NCI-H187 treated with DMSO at 0.1 percent for 48 hours (cell line): Measurements from ENCODE around the gene EHD1.

ENCODE experiments used
- DNase-seq: peaks from one replicate; lab custom pipeline; 2025; lab: John Stamatoyannopoulos, UW

The EHD1 gene

DNA sequence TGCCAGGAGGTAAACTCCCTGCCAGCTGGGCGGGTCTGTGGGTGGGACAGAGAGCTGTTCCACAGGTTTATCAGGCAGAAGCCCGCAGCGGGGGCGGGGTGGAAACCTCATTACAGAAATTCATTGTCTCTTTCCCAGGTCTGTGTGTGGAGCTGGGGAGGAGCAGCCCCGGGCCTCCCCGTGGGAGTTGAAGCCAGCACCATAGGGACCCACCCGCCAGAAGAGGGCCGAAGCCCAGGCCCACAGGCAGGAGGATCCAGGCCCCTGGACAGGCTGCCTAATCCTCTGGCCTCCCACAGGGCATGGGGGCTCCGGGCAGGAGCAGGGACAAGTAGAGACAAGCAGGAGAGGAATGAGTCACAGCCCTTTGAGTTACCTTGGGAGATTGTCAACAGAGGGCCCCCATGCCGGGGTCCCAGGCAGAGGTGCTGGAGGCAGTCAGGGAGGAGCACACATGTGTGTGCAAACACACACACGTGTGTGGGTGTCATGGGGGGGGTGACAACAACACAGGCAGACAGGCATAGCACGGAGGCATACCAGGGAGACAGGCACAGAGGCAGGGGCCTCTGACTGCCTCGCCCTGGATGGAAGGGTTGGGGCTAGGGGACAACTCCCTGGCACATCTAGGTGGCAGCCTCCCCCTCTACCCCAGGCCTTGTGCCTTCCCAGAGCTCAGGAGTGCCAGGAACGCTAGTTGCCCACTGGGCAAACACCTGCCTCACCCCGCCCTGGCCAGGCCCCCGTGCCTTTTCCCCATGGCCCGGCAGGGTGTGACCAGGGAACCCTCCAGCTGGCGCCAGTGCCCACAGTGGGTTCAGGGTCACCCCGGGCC lies 35.4 kb downstream of the EHD1 start:
- no peak for DNase-seq

DNA sequence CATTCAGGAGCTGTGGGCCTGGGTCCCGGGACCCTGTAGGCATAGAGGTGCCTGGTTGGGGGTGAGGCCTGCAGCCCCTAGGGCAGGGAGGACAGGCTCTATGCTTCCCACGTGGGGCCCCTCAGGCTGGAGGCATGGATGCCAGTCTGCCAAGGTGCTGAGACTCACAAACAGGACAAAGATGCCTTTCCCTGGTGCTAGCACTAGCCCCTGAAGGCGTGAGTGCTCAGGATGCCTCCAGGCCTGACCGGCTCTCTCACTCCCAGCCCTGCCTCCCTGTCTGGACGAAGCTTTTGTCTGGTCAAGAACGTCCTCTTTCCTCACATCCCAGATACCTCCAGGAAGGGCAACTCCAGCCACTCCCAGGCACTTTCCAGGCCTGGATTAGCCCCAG lies 36.1 kb downstream of the EHD1 start:
- no peak for DNase-seq

DNA sequence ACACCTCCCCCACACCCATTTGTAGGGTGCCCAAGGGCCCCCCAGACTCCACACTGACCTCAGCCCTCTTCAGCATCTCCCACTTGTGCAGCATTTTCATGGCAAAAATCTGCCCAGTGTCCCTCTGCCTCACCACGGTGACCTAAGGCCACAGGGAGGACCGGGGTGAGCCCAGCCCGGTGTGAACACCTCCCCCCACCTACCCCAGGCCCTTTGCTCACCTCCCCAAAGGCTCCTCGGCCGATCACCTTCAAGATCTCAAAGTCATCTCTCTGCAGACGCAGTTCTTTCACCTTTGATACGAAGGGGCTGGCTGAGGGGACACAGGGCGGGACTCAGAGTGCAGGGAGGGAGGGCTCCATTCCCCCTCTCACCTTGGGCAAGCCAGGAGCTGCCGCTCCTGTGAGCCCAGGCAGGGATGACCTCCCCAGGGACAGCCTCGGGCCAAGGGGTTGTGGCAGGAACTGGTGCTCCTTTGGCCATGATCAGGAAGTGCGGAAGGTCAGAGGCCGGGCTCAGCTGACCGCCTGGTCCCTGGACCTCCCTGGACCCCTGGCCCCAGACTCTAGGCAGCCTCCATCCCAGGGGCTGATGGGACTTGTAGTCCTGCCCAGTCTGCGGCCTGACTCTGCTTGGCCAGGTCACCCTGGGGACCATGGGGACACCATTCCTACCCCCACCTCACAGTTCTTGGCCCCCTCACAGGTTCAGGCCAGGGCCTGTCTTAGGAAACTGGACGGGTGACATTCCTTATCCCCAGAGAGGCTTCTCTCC lies 36.6 kb downstream of the EHD1 start:
- DNase-seq, result no peak

DNA sequence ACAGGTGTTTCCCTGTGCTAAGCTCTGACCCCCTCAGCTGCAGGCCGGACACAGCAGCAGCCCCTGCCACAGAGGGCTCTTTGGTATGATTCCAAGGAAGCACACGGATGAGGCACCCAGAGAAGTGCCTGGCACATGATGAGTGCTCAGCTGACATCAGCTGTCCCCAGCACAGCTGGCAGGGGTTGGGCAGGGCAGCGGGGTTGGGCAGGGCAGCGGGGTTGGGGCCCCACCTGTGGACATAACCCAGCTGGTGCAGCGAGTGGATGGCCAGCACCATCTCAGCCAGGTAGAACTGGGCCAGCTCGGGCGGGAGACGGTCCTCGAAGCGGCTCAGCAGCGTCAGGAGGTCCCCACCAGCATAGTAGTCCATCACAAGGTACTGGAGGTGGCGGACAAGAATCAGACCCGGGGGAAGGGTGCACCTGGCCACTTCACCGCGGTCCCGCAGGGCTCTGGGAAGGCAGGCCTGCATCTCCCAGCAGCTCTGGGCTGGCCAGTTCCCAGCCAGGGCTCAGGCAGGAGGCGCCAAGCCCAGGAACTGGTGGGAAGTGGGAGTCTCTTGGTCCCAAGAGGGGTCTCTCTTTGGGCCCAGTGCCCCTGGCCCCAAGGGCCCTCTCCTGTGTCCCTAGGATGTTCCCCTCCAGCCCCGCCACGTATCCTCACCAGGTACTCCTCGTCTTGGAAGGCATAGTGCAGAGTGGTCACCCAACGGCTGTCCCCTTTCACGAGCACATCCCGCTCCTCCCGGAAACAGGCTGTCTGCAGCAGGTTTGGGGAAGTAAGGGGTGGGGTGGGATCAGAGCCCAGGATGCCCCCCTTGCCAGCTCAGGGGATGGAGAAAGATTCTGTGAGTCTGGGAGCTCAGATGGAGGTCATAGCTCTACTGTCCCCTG lies 38.3 kb downstream of the EHD1 start:
- no peak for DNase-seq

DNA sequence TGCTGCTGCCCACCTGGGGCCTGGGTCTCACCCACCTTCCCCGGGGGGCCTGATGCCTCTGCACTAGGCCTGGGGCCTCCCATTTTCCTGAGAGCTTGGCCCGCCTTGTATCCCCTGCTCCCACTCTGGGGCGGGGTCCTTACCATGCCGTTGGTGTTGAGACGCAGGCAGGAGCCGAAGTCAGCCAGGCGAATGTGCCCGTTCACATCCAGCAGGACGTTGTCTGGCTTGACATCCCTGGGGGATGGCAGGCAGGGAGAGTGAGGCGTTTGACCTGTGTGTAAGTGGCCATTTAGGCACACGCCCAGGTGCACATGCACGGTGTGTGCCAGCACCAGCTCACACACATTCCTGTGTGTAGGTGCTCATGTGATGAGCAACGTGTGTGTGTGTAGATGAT lies 39.1 kb downstream of the EHD1 start:
- no peak for DNase-seq

DNA sequence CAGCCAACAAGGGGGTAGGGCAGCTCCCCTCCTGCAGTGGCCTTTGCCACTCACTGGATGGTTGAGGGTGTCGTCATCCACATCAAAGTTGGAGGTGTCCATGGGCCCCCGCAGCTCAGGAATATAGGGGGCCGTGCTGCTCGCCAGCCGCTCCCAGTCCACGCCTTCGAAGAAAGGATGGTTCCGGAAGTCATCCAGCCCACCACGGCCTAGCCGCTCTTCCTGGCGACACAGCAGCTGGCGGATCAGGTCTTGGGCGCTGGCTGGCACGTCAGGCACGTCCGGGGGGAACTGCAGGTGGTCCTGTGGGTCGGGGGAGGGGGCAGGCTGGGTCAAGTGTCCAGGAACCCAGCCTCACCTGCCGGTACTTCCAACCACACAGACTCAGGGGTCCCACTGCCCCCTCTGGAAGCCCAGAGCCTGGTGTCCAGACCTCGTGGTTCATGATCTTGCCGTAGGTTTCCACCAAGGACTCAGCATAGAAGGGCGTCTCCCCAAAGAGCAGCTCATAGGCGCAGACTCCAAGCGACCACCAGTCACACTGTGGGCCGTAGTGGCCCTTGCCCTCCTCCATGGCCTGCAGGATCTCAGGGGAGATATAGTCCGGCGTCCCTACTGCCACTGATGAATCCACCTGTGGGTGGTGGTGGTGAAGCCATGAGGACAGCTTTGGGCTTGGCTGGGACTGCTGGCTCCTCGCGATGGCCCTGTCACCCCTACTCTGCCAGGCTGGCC lies 39.7 kb downstream of the EHD1 start:
- DNase-seq, result no peak

DNA sequence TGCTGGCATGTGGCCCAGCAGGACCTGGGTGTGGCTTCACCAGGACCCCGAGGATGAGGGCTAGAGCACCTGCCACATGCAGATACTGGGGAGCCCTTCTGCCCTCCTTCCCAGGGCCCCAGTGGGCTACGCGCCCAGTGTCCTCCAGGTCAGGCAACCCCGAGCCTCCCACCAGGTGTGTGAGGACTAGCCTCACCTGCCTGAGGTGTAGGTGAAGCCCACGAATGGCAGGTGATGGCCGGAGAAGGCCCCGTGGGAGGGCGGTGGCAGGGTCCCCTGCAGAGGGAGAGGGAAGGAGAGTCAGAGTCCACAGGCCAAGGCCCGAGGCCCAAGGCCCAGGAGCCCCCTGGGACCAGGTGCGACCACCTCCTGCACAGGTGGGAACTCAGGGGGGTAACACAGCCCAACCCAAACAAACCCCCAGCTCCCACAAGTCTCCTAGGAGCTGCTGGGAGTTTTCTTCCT lies 40.5 kb downstream of the EHD1 start:
- no peak for DNase-seq

DNA sequence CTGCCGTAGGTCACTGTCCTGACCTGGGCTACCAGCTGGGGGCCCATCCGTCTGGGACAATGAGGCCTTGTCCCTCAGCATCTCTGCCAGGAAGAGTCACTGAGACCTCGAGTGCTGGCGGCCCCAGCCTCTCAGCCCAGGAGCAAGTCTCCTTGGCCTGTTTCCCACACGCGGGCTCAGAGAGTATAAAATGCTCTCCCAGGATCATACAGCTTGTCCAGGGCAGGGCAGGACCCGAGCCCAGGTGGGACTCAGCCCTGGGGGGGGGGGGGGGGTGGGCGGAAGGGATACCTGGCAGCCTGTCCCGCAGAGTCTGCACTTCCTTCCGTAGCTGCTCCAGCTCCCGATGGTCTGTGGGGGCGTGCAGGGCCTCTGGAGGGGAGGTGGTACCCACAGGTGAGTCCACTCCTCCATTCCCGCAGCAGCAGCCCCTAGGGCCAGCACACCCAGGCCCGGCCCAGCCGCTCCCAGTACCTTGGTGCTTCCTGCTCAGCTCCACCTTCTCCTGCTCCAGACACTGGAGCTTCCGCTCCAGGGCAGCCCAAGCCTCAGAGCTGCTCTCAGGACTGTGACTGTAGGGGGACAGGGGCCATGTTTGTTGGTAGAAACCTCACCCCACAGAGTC lies 41.9 kb downstream of the EHD1 start:
- no peak for DNase-seq

DNA sequence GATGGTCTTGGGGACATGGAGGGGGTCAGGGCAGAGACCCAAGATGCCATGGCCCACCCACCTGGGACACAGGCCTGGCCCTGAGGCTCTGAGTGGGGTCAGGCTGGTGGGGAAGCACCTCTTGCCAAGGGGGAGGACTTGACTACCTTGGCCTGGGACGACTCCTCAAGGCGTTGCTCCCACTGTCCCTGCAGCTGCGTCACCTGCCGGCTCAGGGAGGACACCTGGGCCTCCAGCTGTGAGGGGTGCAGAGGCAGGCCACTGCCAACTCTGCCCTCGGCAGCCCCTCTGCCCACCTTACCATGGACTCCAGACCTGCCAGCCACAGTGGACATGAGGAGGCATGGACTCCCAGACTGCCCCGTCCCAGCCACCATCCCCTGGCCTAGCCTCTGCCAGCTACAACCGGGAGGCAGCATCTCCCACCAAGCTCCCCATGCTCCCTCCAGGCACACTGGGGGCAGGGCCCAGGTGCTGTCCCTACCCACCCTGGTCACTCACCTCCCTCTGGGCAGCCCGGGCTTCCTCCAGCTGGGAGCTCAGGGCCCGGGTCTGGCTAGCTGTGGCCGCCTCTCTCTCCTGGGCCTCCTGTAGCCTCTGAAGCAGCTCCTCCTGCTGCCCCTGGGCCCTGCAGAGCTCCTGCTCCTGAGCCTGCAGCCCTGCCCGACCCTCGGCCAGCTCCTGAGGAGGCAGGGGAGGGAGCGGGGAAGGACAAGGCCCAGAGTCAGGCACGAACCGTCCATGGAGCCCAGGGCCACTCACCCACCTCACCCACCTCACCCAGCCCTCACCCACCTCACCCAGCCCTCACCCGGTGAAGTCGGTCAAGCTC lies 42.6 kb downstream of the EHD1 start:
- DNase-seq, result no peak

DNA sequence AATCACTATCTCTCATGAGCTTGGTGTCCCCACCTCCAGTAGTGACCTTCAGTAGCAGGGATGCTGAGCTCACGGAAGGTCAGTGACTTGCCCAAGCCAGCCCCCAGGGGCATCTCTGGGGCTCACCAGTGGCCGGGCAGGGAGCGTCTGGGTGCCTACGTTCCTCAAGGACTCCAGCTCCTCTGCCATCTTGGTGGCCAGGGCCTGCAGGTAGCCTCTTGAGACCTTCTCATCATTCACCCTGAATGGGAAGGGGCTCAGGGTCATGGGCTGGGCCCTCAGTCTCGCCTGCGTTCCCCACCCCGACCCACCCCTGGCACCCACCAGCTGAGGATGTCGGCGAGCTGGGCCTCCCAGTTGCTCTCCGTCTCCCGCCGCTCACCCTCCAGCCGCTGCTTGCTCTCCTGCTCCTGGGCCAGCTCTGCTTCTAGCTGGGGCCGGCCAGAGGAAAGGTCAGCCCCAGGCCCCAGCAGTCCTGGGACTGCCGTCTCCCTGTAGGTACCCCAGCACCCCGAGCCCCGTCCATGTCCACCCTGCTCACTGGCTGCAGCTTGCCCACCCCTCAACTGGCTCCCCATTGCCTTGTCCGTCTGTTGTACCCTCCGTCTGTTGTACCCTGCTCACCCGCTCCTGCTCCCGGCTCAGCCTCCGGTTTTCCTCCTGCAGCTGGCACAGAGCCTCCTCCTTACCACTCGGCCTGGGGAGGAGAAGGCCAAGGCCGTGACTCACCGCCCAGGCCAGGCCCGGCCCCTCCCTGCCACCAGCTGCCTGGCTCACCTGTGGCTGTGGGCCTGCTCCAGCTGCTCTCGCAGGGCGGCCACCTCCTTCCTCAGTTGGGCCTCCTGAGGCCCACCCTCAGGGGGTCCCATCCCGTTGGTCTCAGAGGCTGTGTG lies 43.5 kb downstream of the EHD1 start:
- no peak for DNase-seq

DNA sequence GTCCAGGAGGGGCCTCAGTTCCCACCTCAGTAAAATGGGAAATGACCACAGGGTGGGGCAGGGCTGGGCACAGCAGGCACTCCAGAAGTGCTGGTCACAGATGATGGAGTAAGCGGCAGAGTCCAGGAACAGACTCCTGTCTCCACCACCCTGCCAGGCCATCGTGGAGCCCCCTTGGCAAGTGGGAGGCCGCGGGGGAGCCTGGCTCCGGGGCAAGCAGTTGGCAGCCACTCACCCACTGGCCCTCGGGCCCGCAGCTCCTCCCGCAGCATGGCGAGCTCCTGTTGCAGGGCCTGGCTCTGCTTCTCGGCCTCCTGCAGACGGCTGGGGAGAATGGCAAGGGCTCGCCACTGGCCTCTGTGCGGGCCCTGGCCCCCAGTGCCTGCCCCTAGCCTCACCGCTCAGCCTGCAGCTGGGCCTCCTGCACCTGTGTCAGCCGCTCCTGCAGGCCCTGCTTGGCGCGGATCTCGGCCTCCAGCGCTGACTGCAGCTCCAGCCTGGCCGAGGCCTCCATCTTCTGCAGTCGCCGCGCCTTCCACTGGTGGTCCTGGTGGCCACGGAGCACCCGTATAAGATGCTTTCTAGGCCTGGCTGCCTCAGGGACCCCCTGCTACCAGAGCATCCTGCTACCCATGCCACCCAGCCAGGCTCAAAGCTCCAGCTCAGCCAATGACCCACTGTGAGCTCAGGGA lies 44.2 kb downstream of the EHD1 start:
- DNase-seq, result no peak

DNA sequence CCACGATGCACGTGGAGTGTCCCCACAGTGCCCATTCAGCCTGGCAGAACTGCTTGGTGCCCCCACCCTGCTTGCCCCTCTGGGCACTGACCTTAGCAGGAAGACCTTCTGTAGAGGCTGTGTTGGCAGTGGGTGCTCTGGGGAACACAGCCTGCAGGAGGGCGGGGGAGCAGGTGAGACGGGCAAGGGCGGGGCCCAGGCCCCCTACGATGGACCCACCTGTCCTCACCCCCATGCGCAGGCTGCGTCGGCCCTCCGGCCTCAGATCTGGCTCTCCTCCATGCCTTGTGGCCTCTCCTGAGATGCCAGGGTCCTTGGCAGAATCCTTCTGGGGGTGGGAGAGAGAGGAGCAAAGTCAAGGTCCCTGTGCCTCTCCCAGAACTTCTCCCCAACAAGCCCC lies 44.9 kb downstream of the EHD1 start:
- no peak for DNase-seq

DNA sequence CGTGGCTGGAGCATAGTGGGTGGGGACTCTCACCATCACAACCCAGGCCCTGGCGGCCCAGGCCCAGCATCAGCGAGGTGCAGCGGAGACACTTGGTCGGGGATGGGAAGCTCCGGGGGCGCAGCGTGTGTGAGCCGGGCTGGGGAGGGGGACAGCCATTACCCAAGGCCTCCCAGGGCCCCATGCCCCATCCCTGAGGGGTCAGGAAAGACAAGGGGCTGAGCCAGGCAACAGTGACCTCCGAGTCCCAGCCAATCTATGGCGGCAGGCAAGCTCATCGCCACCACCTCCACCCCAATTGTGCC lies 45.3 kb downstream of the EHD1 start:
- DNase-seq, result no peak

DNA sequence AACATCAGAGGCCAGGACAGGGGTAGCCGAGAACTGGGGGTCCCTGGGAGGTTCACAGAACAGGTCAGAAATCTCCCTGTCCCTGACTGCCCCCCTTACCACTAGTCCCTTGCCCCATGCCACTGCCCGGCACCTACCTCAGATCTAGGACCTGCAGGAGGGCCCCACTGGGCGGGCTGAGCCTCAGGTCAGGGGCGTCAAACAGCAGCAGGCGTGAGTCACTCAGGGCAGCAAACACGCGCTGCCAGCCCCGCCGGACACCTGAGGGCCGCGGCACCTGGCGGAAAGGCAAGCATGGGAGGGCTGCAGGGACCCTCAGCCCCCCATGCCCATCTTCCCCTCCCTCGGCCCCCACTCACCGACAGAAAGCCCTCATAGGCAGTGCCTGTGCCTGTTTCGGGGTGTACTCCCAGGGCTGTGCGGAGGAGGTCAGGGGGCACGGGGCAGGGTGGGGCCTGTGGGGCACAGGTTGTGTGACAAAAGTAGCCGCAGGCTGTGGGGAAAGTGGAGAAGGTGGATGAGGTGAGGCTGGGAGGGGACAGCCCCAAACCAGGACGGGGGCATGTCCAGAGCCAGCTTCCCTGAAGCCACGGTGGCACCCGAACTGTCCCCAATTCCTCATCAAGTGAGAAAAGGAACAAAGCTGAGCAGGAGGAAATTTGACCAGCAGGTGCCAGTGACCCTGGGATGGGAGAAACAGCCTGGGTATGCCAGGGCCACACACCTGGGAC lies 45.8 kb downstream of the EHD1 start:
- no peak for DNase-seq

DNA sequence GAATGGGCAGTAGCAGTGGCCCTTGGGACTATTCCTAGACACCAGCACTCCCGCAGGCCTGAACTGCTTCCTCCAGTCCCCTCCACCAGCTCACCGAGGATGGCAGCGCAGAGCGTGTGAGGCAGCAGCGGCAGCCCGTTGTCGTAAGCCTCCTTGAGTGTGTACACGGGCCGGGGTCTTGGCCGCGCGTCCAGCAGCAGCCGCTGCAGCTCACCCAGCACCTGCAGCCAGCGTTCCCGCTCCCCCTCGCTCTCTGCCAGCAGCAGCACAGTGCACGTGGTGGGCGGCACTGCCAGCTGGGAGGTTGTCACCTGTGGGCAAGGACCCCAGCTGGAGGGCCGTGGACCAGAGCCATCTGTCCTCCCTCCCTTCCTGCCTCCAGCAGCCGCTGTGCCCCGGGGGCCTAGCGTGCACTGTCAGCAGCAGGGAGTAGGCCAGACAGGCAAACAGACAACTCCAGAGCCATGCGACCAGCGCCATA lies 47.0 kb downstream of the EHD1 start:
- no peak for DNase-seq

DNA sequence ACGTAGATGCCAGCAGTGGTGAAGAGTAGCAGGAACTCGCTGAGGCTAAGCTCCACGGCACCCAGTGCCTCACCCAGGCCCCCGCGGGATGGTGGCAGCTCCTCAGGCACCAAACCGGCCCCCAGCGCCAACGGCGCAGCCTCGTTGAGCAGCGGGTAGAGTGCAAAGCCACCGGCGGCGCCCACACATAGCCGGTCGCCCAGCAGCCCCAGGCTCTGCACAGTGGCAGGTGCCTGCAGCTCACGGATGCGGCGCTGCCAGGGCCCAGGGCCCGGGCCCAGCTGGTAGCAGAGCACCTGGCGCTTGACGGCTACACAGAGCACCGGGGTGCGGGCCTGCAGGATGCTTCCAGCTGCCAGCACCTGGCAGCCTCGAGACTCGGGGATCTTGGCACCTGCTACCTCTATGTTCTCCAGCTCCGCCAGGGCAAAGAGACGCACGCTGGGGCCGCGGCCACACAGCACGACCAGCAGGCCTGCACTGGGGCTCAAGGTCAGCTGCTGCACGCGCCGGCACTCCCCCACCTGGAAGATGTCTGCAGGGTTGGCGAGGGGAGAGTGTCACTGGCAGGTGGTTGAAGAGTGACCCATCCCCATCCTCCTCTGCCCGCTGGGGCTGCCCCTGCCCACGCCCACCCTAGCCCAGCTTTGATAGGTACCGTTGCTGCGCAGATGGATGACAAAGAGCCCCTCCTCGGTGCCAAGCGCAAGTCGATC lies 48.7 kb downstream of the EHD1 start:
- DNase-seq, result no peak

DNA sequence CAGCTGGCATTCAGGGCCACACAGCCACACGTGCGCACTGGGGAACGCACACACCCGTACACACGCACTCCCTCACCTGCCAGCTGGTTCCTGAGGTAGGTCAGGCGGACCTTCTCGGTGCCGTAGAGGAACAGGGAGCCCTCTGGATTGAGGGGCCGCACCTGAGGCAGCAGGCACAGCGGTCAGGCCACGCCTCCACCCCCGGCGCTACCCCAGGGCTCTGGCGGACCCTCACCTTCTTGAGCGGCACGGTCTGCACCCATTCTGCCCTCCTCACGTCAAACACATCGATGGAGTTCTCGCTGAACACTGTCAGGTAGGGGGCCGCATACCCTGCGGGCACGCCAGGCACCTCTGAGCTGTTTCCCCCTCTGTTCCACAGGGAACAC lies 51.0 kb downstream of the EHD1 start:
- no peak for DNase-seq
